Upper lobe of left lung (tissue), 4 donors: ENCODE data around the gene IDUA.

Experiments
- CTCF ChIP-seq, 6 experiments: fragments of 450-650 bp in 4 of 6; fragments of 200-600 bp in 2 of 6; sonication (generic) in 2 of 6; IDR thresholded peaks; one replicate each; pipeline ENCODE4 v1.5.1; 2016 to 2019; ENCODE audit warnings: antibody characterized with exemption in 6 of 6
- EP300 ChIP-seq, 4 donors: sonication (generic); formaldehyde crosslinking; IDR thresholded peaks; one replicate each; pipeline ENCODE4 v1.5.1; 2017; ENCODE audit warnings: antibody characterized with exemption in 4 of 4, control low read depth in 2 of 4
- POLR2A ChIP-seq, 4 donors: fragments of 450-650 bp; IDR thresholded peaks; one replicate each; pipeline ENCODE4 v1.5.1; 2016 to 2017; ENCODE audit warnings: antibody characterized with exemption in 4 of 4, mild to moderate bottlenecking in 2 of 4
- POLR2AphosphoS5 ChIP-seq, 2 donors: sonication (generic); formaldehyde crosslinking; IDR thresholded peaks; one replicate each; pipeline ENCODE4 v1.5.1; 2017; ENCODE audit warnings: antibody characterized with exemption in 2 of 2

DNA sequence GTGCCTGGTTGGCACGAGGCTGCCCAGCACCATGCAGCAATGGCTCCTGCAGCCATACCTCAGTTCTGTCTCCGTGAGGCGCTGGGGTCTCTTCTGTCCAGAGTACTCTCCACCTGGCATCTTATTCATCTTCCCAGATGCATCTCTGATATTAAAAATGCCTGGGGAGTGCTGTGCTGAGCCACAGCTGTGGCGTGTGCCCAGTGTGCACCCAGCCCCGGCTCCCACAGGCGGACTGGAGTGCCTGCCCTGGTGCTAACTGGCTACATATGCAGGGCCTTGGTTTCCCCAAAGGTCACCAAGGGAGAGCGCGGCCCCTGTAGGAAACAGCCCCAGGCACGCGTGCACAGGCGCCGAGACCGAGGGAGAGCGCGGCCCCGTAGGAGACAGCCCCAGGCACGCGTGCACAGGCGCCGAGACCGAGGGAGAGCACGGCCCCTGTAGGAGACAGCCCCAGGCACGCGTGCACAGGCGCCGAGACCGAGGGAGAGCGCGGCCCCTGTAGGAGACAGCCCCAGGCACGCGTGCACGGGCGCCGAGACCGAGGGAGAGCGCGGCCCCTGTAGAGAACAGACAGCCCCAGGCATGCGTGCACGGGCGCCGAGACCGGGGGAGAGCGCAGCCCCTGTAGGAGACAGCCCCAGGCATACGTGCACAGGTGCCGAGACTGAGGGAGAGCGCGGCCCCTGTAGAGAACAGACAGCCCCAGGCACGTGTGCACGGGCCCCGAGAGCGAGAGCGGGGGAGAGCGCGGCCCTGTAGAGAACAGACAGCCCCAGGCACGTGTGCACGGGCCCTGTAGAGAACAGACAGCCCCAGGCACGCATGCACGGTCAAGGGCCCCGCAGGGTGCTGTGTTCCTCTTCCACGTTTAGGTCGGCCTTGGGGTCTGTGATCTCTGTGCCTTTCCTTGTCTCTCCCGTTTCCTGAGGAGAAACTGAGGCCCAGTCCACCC, 40.0 kb upstream of the IDUA start:
- no peak for TF ChIP-seq CTCF (IDR thresholded peaks at IDR 0.05)
- TF ChIP-seq POLR2A (IDR thresholded peaks at IDR 0.05): no peak
- no peak for TF ChIP-seq EP300 (IDR thresholded peaks at IDR 0.05)
- no peak for TF ChIP-seq POLR2AphosphoS5 (IDR thresholded peaks at IDR 0.05)
